Caco-2 (cell line): ENCODE measurements around the gene PGA4. TPM values are rescaled to one million over a fixed set of nuclear protein-coding genes. Genes with fewer than 3 reads are reported as not detected.
A peak's percentile ranks its signal among the peaks of the same experiment; 100 is the strongest.
"Not testable (repeated sequence)": the region's sequence is repeated elsewhere in the genome, so short reads cannot be mapped to it uniquely, and the experiment has no call there.

Source experiments
- BruUV-seq: library from RNA; stranded (reverse); fragments of 400-500 nt; replicated peaks from 2 replicates; lab custom pipeline; 2021; lab: Mats Ljungman, UMichigan
- CTCF ChIA-PET: fragments of 300-600 bp; sonication (Branson Sonifier 250); formaldehyde crosslinking; loops from one replicate; lab custom pipeline; 2022; ENCODE audit warnings: antibody characterized with exemption; lab: Charles Lee
- POLR2A ChIA-PET: fragments of 300-600 bp; sonication (Branson Sonifier 250); formaldehyde crosslinking; loops from one replicate; lab custom pipeline; 2022; ENCODE audit warnings: antibody characterized with exemption; lab: Charles Lee
- DNase-seq, 2 experiments: peaks; one replicate each; pipeline versions ENCODE4 v3.0.0 to v3.0.0-alpha.2; 2020 to 2022
- H3K27me3 ChIP-seq: replicated peaks from 2 replicates; pipeline ENCODE4 v1.6.0; 2011; ENCODE audit warnings: low read length; ENCODE audit not compliant: control insufficient read depth, insufficient read depth
- H3K36me3 ChIP-seq: 2 replicates; pipeline ENCODE4 v1.5.1; 2011; ENCODE audit warnings: low read length; ENCODE audit not compliant: control insufficient read depth, insufficient read depth
- H3K4me1 ChIP-seq: fragments of 250-450 bp; sonication (Bioruptor Pico); 2 replicates; pipeline ENCODE4 v1.5.1; 2020; ENCODE audit warnings: mild to moderate bottlenecking
- H3K4me3 ChIP-seq: 2 replicates; pipeline ENCODE4 v1.5.1; 2011; ENCODE audit warnings: low read depth, mild to moderate bottlenecking, control low read depth, low read length
- H3K9me3 ChIP-seq: fragments of 250-450 bp; sonication (Bioruptor Pico); 2 replicates; pipeline ENCODE4 v1.5.1; 2020; ENCODE audit warnings: mild to moderate bottlenecking, moderate library complexity
- H3K27ac Mint-ChIP-seq: one replicate; pipeline ENCODE4 v1.8.0; 2022; ENCODE audit warnings: mixed read lengths; ENCODE audit not compliant: unreplicated experiment
- H3K27me3 Mint-ChIP-seq: one replicate; pipeline ENCODE4 v1.8.0; 2022; ENCODE audit warnings: mixed read lengths; ENCODE audit not compliant: insufficient read depth, unreplicated experiment
- H3K36me3 Mint-ChIP-seq: one replicate; pipeline ENCODE4 v1.8.0; 2022; ENCODE audit warnings: mild to moderate bottlenecking, mixed read lengths; ENCODE audit not compliant: insufficient read depth, unreplicated experiment
- H3K4me1 Mint-ChIP-seq: one replicate; pipeline ENCODE4 v1.8.0; 2022; ENCODE audit warnings: low read depth, mixed read lengths; ENCODE audit not compliant: unreplicated experiment
- H3K4me3 Mint-ChIP-seq: one replicate; pipeline ENCODE4 v1.8.0; 2022; ENCODE audit warnings: mild to moderate bottlenecking, moderate library complexity, mixed read lengths; ENCODE audit not compliant: unreplicated experiment
- H3K9me3 Mint-ChIP-seq: one replicate; pipeline ENCODE4 v1.8.0; 2022; ENCODE audit warnings: mixed read lengths; ENCODE audit not compliant: unreplicated experiment
- intact Hi-C: fragments of 100-400 bp; cut with micrococcal nuclease; formaldehyde crosslinking; loops from one replicate; pipeline ENCODE4 v1.10.0; 2022; ENCODE audit not compliant: unreplicated experiment
- total RNA-seq: library from RNA; stranded (reverse); gene quantifications from 2 replicates; pipeline ENCODE4 v1.2.3, GENCODE V29; 2022

The PGA4 gene
- total RNA-seq, 1 experiment from 2014 or later, result not detected

GRCh38 chr11:61229458-61229857 is 7.3 kb downstream of the PGA4 start:
- DNase-seq, H3K4me3 Mint-ChIP-seq, H3K36me3 Mint-ChIP-seq, H3K27ac Mint-ChIP-seq, H3K9me3 Mint-ChIP-seq, POLR2A ChIA-PET, H3K9me3 ChIP-seq, BruUV-seq, H3K4me1 Mint-ChIP-seq, H3K4me1 ChIP-seq, intact Hi-C loops, H3K4me3 ChIP-seq, H3K36me3 ChIP-seq, H3K27me3 Mint-ChIP-seq, CTCF ChIA-PET, H3K27me3 ChIP-seq: not testable (repeated sequence)

DNA sequence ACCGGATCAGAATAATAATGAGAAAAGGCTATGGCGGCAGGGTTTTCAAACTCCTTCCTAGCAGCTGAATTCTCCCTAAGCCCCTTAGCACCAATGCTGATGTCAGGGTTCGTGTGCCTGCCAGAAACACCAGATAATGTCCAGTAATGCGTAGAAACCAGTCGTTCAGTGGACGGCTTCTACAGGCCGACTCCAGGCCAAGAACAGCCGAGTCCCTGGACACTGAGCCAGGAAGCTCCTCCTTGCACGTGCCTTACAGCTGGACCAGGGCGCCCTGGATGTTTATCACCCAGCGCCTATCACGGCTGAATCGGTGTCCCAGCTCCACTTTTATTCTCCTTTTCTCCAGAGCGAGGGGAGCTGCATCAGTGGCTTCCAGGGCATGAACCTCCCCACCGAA is 8.9 kb downstream of the PGA4 start:
- intact Hi-C loops, H3K36me3 Mint-ChIP-seq, BruUV-seq, POLR2A ChIA-PET, H3K27me3 ChIP-seq, CTCF ChIA-PET, H3K4me1 ChIP-seq, H3K4me1 Mint-ChIP-seq, H3K27ac Mint-ChIP-seq, H3K9me3 Mint-ChIP-seq, DNase-seq, H3K4me3 ChIP-seq, H3K4me3 Mint-ChIP-seq, H3K36me3 ChIP-seq, H3K27me3 Mint-ChIP-seq, H3K9me3 ChIP-seq: not testable (repeated sequence)

- DNase-seq, H3K4me1 Mint-ChIP-seq, H3K4me1 ChIP-seq, H3K36me3 ChIP-seq, intact Hi-C loops, H3K27me3 Mint-ChIP-seq, POLR2A ChIA-PET, H3K4me3 Mint-ChIP-seq, H3K9me3 ChIP-seq, BruUV-seq, CTCF ChIA-PET, H3K27ac Mint-ChIP-seq, H3K9me3 Mint-ChIP-seq, H3K4me3 ChIP-seq, H3K36me3 Mint-ChIP-seq, H3K27me3 ChIP-seq: not testable (repeated sequence)
Observed at GRCh38 chr11:61231585-61231984, 9.4 kb downstream of the PGA4 start.

DNA sequence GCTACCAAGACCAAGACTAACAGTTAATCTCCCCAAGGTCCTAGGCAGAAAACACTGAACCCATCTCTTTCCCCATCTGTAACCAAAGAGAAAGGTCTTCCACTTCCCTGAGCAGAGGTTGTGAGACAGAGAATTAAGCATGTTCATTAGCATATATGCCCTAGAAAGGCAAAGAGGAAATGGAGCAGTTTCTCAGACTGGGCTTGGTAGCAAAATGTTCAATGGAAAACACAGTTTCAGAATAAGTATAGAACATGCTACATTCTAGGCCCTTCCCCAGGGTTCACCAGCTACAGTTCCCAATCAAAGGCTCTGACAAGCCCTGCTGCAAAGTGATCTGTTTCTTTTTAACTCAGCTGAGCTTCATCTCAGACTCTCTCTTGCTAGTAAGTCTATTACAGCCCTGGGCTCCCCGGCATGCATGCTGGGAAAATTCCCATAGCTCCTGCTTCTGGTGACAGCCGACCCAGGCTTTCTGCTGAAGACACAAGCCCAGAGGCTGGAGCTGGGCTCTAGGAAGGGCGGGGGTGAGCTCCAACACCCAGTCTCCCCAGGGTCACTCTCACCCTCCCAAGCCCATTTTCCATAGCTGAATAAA is 10.5 kb downstream of the PGA4 start:
- H3K27me3 ChIP-seq, DNase-seq, H3K27ac Mint-ChIP-seq, H3K9me3 ChIP-seq, H3K4me1 Mint-ChIP-seq, POLR2A ChIA-PET, H3K36me3 ChIP-seq, BruUV-seq, H3K27me3 Mint-ChIP-seq, H3K36me3 Mint-ChIP-seq, H3K4me1 ChIP-seq, intact Hi-C loops, CTCF ChIA-PET, H3K4me3 Mint-ChIP-seq, H3K9me3 Mint-ChIP-seq, H3K4me3 ChIP-seq: not testable (repeated sequence)

- BruUV-seq, CTCF ChIA-PET, H3K4me3 Mint-ChIP-seq, H3K4me3 ChIP-seq, H3K27me3 Mint-ChIP-seq, POLR2A ChIA-PET, H3K27ac Mint-ChIP-seq, H3K9me3 Mint-ChIP-seq, DNase-seq, H3K27me3 ChIP-seq, intact Hi-C loops, H3K36me3 ChIP-seq, H3K36me3 Mint-ChIP-seq, H3K9me3 ChIP-seq, H3K4me1 Mint-ChIP-seq, H3K4me1 ChIP-seq: not testable (repeated sequence)
Observed at GRCh38 chr11:61237130-61237529, 15.0 kb downstream of the PGA4 start.

- BruUV-seq, H3K27me3 Mint-ChIP-seq: not testable (repeated sequence)
Observed at GRCh38 chr11:61240288-61240687, 18.1 kb downstream of the PGA4 start.

DNA sequence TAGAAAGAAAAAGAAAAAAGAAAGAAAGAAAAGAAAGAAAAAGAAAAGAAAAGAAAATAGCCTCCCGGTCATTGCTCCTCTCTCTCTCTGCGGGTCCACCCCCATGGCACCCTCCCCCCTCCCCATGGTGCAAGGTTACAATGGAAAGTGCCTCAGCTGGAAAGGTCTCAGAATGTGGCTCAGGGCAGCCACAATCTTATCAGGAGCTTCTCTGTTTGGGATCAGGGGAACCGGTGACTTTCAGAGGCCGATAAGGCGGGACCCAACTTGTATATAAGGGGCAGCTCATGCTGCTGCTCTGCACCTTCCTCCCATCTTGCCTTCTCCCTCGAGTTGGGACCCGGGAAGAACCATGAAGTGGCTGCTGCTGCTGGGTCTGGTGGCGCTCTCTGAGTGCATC is 18.7 kb downstream of the PGA4 start, which contains the start of gene PGA5:
Gene PGA5 (plus strand): TSS at position 301 of the 400 bp plus-strand sequence. CDS start 52 bp downstream, at position 353.
- H3K4me1 ChIP-seq, H3K27me3 Mint-ChIP-seq, CTCF ChIA-PET, H3K36me3 ChIP-seq, H3K4me3 ChIP-seq, BruUV-seq, H3K9me3 Mint-ChIP-seq, H3K36me3 Mint-ChIP-seq, POLR2A ChIA-PET, H3K4me3 Mint-ChIP-seq, H3K9me3 ChIP-seq, intact Hi-C loops, DNase-seq, H3K27ac Mint-ChIP-seq, H3K4me1 Mint-ChIP-seq, H3K27me3 ChIP-seq: not testable (repeated sequence)

More at GRCh38 chr11:61240288-61240687, 18.1 kb downstream of the PGA4 start:
- H3K4me1 ChIP-seq, H3K9me3 Mint-ChIP-seq, H3K9me3 ChIP-seq, POLR2A ChIA-PET, H3K27ac Mint-ChIP-seq, H3K4me3 ChIP-seq, H3K36me3 ChIP-seq, H3K36me3 Mint-ChIP-seq, CTCF ChIA-PET, H3K4me1 Mint-ChIP-seq, H3K27me3 ChIP-seq, intact Hi-C loops, H3K4me3 Mint-ChIP-seq: not testable (repeated sequence)
- DNase-seq, result peak in 1 of 2 experiments; percentile 8
